ENCODE measurements around the gene IHH. TPM values are rescaled to one million over a fixed set of nuclear protein-coding genes. Genes with fewer than 3 reads are reported as not detected.

The IHH gene
- total RNA-seq (ENCODE audit: low replicate concordance), result under 0.01 TPM in 1 of 2 replicates, not detected in the other

GRCh38 chr2:219060821-219061791, at the start of gene IHH:
Gene IHH, minus strand, starts transcription at chr2:219060921. Its CDS starts 454 bp downstream, at chr2:219060467.

DNA sequence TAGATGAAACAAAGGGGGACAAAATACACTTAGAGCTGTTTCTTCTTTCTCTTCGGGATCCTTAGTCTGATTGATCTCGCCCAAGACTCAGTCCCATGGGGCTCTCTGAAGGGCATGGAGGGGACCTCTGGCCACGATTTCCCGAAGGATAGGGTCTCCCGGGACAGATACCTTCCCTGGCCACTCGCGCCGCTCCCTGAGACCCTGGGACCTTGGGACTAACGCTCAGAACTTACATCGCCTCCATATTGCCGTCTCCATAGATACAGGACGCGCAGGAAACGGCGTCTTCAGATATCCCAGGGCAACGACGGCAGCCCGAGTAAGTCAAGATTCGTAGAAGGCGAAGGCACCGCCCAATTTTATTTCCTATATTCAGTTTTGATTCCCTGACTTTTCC, 19.5 kb downstream of the IHH start, which contains the start of gene CFAP65:
Gene CFAP65, minus strand, starts transcription at position 265 of the 400 bp plus-strand sequence. CDS start 2,468 bp downstream, outside the sequence.

Other genes with a start within 250 kb of the IHH start
- gene PRKAG3, start 229.1 kb downstream of the IHH start, total RNA-seq (ENCODE audit: low replicate concordance), result 4.1 TPM in 1 of 2 replicates, not detected in the other
- not detected in 2 replicates for gene WNT6, start 201.1 kb downstream of the IHH start, total RNA-seq (ENCODE audit: low replicate concordance)
- not detected in 2 replicates for gene WNT10A, start 180.1 kb downstream of the IHH start, total RNA-seq (ENCODE audit: low replicate concordance)
- gene CDK5R2, start 101.3 kb downstream of the IHH start, total RNA-seq (ENCODE audit: low replicate concordance), result 0.08 TPM in 1 of 2 replicates, not detected in the other
- gene FEV, start 75.7 kb downstream of the IHH start, total RNA-seq (ENCODE audit: low replicate concordance), result not detected in 2 replicates
- not detected in 2 replicates for gene CRYBA2, start 67.5 kb downstream of the IHH start, total RNA-seq (ENCODE audit: low replicate concordance)
- not detected in 2 replicates for gene CFAP65, start 19.4 kb downstream of the IHH start, total RNA-seq (ENCODE audit: low replicate concordance)
- 10.3 and 20.4 TPM in 2 replicates for gene NHEJ1, start 99.9 kb upstream of the IHH start, total RNA-seq (ENCODE audit: low replicate concordance)
- gene SLC23A3, start 109.1 kb upstream of the IHH start, total RNA-seq (ENCODE audit: low replicate concordance), result 0.60 and 2.5 TPM in 2 replicates
- 19.5 and 32.3 TPM in 2 replicates for gene CNPPD1, start 116.0 kb upstream of the IHH start, total RNA-seq (ENCODE audit: low replicate concordance)
- gene RETREG2, start 117.4 kb upstream of the IHH start, total RNA-seq (ENCODE audit: low replicate concordance), result 41.6 and 71.7 TPM in 2 replicates
- 23.9 and 30.9 TPM in 2 replicates for gene ZFAND2B, start 145.9 kb upstream of the IHH start, total RNA-seq (ENCODE audit: low replicate concordance)
- gene ABCB6, start 158.0 kb upstream of the IHH start, total RNA-seq (ENCODE audit: low replicate concordance), result 25.9 and 98.6 TPM in 2 replicates
- 35.6 and 39.5 TPM in 2 replicates for gene ATG9A, start 168.7 kb upstream of the IHH start, total RNA-seq (ENCODE audit: low replicate concordance)
- gene ANKZF1, start 168.9 kb upstream of the IHH start, total RNA-seq (ENCODE audit: low replicate concordance), result 15.4 and 22.7 TPM in 2 replicates
- gene GLB1L, start 184.5 kb upstream of the IHH start, total RNA-seq (ENCODE audit: low replicate concordance), result 8.4 and 13.8 TPM in 2 replicates
- gene STK16, start 184.6 kb upstream of the IHH start, total RNA-seq (ENCODE audit: low replicate concordance), result 27.1 and 49.1 TPM in 2 replicates
- not detected in 2 replicates for gene TUBA4B, start 192.3 kb upstream of the IHH start, total RNA-seq (ENCODE audit: low replicate concordance)
- gene TUBA4A, start 193.0 kb upstream of the IHH start, total RNA-seq (ENCODE audit: low replicate concordance), result 9.1 and 9.8 TPM in 2 replicates
- 39.9 and 125 TPM in 2 replicates for gene DNAJB2, start 218.4 kb upstream of the IHH start, total RNA-seq (ENCODE audit: low replicate concordance)
- under 0.01 and 9.0 TPM in 2 replicates for gene PTPRN, start 248.5 kb upstream of the IHH start, total RNA-seq (ENCODE audit: low replicate concordance)

All from smooth muscle cell of the coronary artery (primary cell).